CD4-positive, alpha-beta T cell treated with Interleukin-12 subunit alpha and Interleukin-12 subunit beta, for 1 hour (primary cell): ENCODE measurements around the gene FER.
A peak's percentile ranks its signal among the peaks of the same experiment; 100 is the strongest.
"Not testable (repeated sequence)": the region's sequence is repeated elsewhere in the genome, so short reads cannot be mapped to it uniquely, and the experiment has no call there.

Experiments
- DNase-seq: peaks from one replicate; pipeline ENCODE4 v3.0.0-alpha.2; 2020

The FER gene

GRCh38 chr5:108747774-108748400, at the start of gene FER:
TSS of gene FER (plus strand) at chr5:108747897. CDS start at chr5:108798183, 50,286 bp downstream.
- DNase-seq = peak; percentile 80

DNA sequence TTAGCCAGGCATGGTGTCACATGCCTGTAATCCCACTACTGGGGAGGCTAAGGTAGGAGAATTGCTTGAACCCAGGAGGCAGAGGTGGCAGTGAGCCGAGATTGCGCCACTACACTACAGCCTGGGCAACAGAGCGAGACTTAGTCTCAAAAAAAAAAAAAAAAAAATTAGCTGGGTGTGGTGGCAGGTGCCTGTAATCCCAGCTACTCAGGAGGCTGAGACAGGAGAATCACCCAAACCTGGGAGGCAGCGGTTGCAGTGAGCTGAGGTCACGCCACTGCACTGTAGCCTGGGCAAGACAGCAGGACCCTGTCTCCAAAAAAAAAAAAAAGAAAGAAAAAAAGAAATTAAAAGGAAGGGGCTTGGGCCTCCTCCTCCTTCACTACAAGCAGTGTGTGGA, 47.3 kb upstream of the FER start:
- not testable (repeated sequence) for DNase-seq

- DNase-seq = no peak
Observed at GRCh38 chr5:108700930-108701329, 46.8 kb upstream of the FER start.

GRCh38 chr5:108702546-108702945, 45.2 kb upstream of the FER start:
- no peak for DNase-seq

GRCh38 chr5:108703313-108703712, 44.4 kb upstream of the FER start:
- DNase-seq = no peak

GRCh38 chr5:108707141-108707540, 40.6 kb upstream of the FER start:
- no peak for DNase-seq

DNA sequence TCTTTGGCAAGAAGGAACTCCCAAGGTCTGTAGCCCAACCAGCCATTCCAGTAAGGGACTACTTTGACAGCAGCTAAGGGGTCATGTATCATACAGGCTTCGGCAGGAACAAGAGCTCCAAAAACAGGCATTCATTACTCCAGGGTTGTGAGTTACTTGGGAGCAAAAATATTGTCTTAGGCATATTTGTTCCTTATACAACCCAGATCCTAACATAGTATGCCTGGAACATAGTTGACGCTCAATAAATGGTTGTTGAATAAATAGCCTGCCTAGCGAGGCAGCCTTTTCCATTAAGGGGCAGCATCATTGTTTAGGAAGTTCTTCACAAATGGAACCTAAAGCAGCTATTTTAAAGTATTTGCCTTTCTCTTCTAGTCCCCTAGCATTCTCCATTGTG, 35.8 kb upstream of the FER start:
- no peak for DNase-seq

DNA sequence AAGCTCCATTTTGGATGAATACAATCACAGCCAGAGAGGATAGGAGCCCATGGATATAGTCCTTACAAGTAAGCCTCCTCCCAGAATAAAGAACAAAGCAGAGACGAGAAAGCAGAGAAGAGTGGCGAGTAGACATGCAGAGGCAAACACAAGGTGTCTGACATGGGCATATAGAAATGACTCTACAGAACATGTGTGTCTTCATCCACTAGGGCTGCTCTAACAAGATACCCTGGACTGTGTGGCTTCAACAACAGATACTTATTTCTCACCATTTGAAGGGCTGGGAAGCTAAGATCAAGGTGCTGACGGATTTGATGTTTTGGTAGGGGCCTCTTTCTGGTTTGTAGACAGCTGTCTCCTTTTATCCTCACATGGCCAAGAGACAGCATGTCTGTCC, 32.3 kb upstream of the FER start:
- no peak for DNase-seq

DNA sequence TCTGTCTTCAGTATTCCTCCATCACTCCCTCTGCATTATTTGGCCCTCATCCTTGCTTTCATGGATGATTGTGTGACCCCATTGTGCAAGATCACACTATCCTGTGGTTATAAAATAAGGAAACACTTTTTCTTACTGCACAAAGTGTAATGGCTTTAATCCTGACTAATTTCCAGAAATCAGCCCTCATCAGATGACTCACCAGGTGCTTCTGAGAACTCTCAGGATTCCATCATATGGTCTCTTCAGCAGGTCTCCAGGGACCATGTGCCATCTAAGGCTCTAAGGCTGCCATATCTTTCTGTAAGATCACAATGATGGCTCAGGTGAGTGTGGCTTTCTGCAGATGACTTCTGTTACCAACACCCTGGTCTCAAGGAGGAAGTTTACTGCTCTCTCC, 27.3 kb upstream of the FER start:
- no peak for DNase-seq

- no peak for DNase-seq
Observed at GRCh38 chr5:108726446-108727235, 21.1 kb upstream of the FER start.

DNA sequence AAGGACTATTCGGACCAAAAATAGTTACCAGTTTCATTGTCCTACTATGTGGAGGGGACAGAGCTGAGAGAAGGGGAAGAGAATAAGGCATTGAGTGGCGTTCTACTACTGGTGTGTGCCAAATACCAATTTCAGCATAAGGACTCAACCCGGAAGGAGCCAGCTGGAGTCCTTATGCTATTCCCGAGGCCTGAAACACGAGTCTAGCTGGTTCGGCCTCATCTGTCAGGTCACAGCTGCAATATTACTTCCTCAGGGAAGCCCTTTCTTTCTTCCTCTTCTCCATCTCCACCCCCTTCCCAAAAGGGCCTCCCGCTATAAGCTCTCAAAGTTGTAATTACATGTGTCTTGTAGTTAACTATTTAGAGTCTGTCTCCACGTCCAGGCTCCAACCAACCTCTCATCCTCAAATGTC, 20.5 kb upstream of the FER start:
- DNase-seq = no peak

DNA sequence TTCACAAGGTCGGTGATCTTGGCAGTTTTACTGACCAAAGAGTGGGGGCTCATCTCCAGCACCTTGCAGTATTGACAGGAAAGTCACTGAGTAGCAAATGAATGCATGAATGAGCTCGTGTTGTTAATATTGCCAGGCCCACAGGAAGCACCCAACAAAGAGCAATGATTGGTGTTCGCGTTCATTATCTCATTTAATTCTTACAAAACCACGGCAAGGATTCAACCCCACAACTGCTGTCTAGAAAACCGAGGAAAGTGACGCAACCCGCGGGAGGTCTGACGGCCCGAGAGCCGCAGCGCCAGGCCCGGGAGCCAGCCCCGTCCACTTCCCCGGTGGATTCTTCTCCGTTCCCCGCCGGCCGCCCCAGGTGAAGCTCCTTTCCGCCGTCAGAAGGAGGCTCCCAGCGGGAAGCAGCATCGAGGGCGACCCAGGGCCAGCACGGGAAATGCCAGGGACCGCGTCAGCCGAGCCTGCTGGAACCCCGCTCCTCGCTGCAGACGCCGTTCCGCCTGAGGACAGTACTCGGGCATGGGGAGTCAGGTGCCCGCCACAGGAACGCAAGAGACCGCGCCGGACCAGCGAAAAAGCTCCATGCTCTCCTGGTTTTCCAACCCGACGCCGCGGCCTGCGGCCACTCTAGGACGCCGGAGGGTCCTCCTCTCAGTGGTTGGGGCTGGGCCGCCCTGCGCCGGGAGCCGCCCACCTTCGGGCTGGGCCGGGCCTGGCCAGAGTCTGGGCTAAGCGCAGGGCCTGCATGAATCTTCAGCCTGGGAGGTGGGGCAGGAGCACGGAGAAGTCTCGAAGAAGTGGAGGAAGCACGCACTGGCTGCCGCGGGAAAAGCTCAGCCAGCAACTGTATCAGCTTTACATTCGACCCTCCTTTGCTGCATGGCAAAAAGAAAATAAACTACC, 19.8 kb upstream of the FER start:
- peak; percentile 52 for DNase-seq

- peak; percentile 71 for DNase-seq
Observed at GRCh38 chr5:108728566-108729241, 19.0 kb upstream of the FER start.

GRCh38 chr5:108729242-108729615, 18.5 kb upstream of the FER start:
- no peak for DNase-seq

DNA sequence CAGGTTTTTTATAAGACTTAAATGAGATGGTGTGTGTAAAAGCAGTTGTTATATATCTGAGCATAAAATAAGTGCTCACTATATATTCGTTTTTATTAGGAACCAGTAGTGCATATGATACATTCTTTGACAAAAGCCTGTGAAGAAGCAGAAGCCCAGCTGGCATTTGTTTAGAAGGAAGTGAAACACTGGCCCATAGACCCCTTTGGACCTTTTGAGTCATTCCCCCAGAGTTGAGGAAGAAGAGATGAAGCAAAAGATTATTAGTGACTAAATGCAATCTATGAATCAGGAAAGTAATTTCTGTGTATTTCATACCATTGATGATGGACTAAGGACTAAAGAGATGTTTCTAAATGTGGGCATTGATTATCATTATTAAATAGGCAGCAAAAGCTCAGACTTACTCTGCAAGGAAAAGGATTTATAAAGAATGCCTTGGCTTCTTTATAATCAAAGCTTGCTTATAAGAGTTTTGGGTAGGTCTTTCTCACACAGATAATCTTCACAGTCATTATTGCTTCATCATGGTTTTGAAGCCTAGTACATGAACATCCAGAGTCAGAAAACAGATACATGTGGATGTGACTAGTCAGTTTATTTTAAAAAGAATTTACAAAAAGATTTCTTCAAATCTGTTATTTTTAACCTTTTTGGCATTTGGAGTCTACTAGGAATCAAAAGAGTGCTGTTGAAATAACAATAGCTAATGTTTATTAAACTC, 16.9 kb upstream of the FER start:
- DNase-seq = no peak

DNA sequence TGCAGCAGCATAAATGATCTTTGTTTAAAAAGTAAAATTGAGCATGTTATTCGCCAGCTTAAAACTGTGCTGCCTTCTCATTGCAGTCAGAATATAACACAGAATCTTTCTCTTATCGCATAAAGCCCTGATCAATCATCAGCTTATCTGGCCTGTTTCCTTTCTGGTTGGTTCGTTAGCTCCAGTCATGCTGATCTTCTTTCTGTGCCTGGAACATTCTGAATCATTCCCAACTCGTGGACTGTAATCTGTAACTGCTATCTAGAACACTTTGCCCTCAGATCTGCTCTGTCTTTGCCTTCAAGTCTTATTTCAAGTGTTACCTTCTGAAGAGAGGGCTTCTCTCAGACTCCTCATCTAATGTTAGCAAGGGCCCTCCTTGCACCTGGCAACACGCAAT, 11.9 kb upstream of the FER start:
- DNase-seq = no peak

DNA sequence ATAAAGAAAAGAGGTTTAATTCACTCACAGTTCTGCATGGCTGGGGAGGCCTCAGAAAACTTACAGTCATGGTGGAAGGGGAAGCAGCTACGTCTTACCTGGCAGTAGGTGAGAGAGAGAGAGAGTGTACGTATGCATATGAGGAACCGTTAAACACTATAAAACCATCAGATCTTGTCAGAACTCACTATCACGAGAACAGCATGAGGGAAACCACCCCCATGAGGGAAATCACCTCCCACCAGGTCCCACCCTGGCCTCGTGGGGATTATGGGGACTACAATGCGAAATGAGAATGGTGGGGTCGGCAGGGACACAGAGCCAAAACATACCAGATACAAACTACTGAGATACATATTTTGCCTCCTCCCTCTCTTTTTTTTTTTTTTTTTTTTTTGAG, 10.8 kb upstream of the FER start:
- no peak for DNase-seq

DNA sequence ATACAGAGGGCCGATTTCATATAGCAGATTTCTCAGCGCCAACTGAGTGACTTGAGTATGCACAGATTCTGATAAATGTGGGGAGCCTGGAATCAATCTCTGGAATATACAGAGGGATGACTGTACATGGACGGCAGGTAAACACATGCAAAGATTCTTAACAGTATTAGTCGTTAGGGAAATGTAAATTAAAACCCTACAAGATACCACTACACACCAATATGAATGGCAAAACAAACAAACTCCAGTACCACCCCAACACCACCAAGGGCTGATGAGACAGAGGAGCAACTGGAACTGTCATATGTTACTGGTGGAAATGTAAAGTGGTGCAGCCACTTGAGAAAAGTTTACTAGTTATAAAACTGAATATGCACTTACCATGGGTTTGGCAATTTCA, 8.3 kb upstream of the FER start:
- DNase-seq = no peak

DNA sequence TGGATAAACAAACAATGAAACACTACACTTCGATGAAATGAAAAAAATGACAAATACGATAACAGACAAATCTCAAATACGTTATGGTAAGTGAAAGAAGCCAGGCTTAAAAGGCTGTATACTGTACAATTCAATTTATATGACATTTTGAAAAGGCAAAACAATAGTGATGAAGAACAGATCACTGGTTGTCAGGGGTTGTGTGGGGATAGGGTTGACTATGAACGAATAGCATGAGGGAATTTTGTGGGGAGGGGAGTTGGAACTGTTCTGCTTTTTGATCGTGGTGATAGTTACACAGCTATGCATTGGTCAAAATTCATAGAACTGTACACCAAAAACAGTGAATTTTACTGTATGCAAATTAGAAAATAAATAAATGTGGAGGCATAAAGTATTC, 7.8 kb upstream of the FER start:
- no peak for DNase-seq

DNA sequence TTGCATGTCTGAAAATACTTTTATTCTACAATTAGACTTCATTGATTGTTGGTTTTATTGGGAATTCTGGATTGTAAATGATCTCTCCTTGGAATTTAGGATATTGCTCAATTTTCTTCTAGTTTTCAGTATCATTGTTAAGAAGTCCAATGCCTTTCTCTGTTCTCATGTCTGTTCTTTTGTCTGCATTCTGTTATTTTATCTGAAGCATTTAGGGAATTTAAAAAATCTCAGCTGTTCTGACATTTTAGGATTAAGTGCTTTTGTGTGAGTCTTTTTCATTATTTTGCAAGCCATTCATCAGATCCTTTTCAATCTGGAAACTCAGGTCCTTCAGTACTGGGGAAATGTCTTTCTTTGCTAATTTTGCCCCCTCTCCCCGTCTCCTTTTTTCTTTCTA, 4.4 kb upstream of the FER start:
- no peak for DNase-seq

GRCh38 chr5:108743846-108744245, 3.9 kb upstream of the FER start:
- DNase-seq = no peak

DNA sequence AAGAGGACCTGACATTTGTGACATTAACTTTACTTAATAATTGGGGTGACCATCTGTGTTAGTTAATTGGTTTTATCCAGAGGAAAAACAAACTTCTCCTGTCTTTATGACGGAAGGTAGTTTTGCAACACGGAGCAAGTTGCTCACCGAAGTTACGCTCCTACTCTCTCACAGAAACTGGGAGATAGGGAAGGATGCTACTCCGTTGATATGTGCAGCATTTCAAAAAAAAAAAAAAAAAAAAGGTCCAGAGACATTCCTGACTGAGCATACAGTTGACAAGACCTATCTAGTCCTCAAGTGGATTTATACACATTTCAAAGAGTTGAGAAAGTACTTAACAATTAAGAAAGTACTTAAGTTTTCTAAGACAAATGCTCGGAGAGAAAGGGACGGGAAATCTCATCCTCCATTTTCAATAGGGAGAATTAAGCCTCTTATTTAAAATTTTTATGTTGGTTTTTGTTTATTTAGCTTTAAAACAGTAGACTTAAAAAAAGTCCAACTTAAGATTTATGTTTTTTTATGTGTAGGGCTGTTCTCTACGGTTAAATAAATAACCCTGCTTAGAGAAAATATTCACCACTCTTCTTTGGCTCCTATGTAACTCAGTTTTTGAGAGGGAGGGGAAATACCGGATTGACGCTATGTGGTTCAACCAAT, 455 bp upstream of the FER start:
- DNase-seq = no peak
